ENCODE measurements around the gene FPR2. TPM values are rescaled to one million over a fixed set of nuclear protein-coding genes. Genes with fewer than 3 reads are reported as not detected.

Gene FPR2
- total and polyA plus RNA-seq, 2 experiments from 2014 or later, result not detected

- Histone ChIP-seq H4K20me1 (replicated peaks; ENCODE audit: insufficient read depth) (no peaks in the 10 kb centered on the region), H3K36me3 (ENCODE audit: insufficient read depth) (no peaks in the 10 kb centered on the region), H2AFZ (0 out of 2 replicates have a peak overlapping the region, but pooled peaks have one; percentile 32), H3F3A (replicated peaks; ENCODE audit: low read depth) (no peaks in the 10 kb centered on the region), H3K27me3 (ENCODE audit: insufficient read depth) (no peaks in the 10 kb centered on the region), H3K4me1 (ENCODE audit: insufficient read depth) (no peaks in the 10 kb centered on the region), H3K27ac (ENCODE audit: low read depth) (no peak overlapping the region), H3K4me2 (no peak overlapping the region), H3K9me2 (ENCODE audit: insufficient read depth) (no peaks in the 10 kb centered on the region), H3K79me2 (replicated peaks; ENCODE audit: insufficient read depth) (no peaks in the 10 kb centered on the region), H3K4me3 (no peak overlapping the region)
- no peak overlapping the region for H3K27ac Mint-ChIP-seq
- peaks cover 4% of the 10 kb centered on the region; the same call in 2 of the 3 replicates for H3K36me3 Mint-ChIP-seq (ENCODE audit: low read depth)
- TF ChIP-seq ETS1 (IDR thresholded peaks at IDR 0.05) (no peak), EZH2 (IDR thresholded peaks at IDR 0.05; ENCODE audit: low read depth, unreplicated experiment) (no peak), NANOG (IDR thresholded peaks at IDR 0.05; ENCODE audit: borderline replicate concordance) (no peak), ZNF462 (CRISPR knock-in tag; IDR thresholded peaks at IDR 0.05) (no peak), REST (IDR thresholded peaks at IDR 0.05; ENCODE audit: unreplicated experiment) (no peak), STAT1 (IDR thresholded peaks at IDR 0.05; ENCODE audit: unreplicated experiment) (no peak), EZH2phosphoT487 (IDR thresholded peaks at IDR 0.05; ENCODE audit: unreplicated experiment) (no peak)
- TF ChIP-seq, protein P1, sequence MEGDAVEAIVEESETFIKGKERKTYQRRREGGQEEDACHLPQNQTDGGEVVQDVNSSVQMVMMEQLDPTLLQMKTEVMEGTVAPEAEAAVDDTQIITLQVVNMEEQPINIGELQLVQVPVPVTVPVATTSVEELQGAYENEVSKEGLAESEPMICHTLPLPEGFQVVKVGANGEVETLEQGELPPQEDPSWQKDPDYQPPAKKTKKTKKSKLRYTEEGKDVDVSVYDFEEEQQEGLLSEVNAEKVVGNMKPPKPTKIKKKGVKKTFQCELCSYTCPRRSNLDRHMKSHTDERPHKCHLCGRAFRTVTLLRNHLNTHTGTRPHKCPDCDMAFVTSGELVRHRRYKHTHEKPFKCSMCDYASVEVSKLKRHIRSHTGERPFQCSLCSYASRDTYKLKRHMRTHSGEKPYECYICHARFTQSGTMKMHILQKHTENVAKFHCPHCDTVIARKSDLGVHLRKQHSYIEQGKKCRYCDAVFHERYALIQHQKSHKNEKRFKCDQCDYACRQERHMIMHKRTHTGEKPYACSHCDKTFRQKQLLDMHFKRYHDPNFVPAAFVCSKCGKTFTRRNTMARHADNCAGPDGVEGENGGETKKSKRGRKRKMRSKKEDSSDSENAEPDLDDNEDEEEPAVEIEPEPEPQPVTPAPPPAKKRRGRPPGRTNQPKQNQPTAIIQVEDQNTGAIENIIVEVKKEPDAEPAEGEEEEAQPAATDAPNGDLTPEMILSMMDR (conservative IDR thresholded peaks at IDR 0.05; ENCODE audit: low read depth in 2 of 2), result no peak
- H3K9me3 Mint-ChIP-seq, result peaks cover 46% of the 10 kb centered on the region
- ATAC-seq (no peak), DNase-seq (ENCODE audit: low spot score) (no peak)
- no peaks in the 10 kb centered on the region for H3K27me3 Mint-ChIP-seq (ENCODE audit: insufficient read depth, low read depth, poor library complexity)
- no peaks in the 10 kb centered on the region for H3K4me1 Mint-ChIP-seq
- no peak overlapping the region; the same call in 2 of the 3 replicates for H3K4me3 Mint-ChIP-seq
These were observed 21.3 kb upstream of the FPR2 start for GRCh38 chr19:51739466-51740213.
